Measurements from ENCODE around the gene UQCRC2.
A peak's percentile ranks its signal among the peaks of the same experiment; 100 is the strongest.
"Not testable (repeated sequence)": the region's sequence is repeated elsewhere in the genome, so short reads cannot be mapped to it uniquely, and the experiment has no call there.

The UQCRC2 gene

GRCh38 chr16:21996923-21997696, 43.9 kb downstream of the UQCRC2 start:
- Histone ChIP-seq H3K27me3 (ENCODE audit: control insufficient read depth, insufficient read depth, low read length) (no peaks in the 10 kb centered on the region), H3K4me3 (ENCODE audit: low read length) (no peak overlapping the region), H3K9me3 (ENCODE audit: control insufficient read depth, insufficient read depth, low read length) (no peaks in the 10 kb centered on the region), H3K4me1 (ENCODE audit: control insufficient read depth, insufficient read depth, low read length) (no peaks in the 10 kb centered on the region), H3K36me3 (ENCODE audit: control insufficient read depth, insufficient read depth, low read length) (no peaks in the 10 kb centered on the region), H3K27ac (ENCODE audit: low read length) (no peak overlapping the region)
- WGBS (ENCODE audit: insufficient coverage, insufficient read length) = no CpG with 5 or more reads among the region's 9 CpGs
- no peak for DNase-seq (ENCODE audit: low read depth, low spot score)

- no peak for DNase-seq (ENCODE audit: low read depth, low spot score)
- WGBS (ENCODE audit: insufficient coverage, insufficient read length) = no CpG with 5 or more reads among the region's 7 CpGs
- no peak overlapping the region for H3K27ac ChIP-seq (ENCODE audit: low read length)
- no peaks in the 10 kb centered on the region for H3K36me3 ChIP-seq (ENCODE audit: control insufficient read depth, insufficient read depth, low read length)
- no peaks in the 10 kb centered on the region for H3K9me3 ChIP-seq (ENCODE audit: control insufficient read depth, insufficient read depth, low read length)
- H3K4me1 ChIP-seq (ENCODE audit: control insufficient read depth, insufficient read depth, low read length) = no peaks in the 10 kb centered on the region
- H3K4me3 ChIP-seq (ENCODE audit: low read length) = no peak overlapping the region
- no peaks in the 10 kb centered on the region for H3K27me3 ChIP-seq (ENCODE audit: control insufficient read depth, insufficient read depth, low read length)
These were observed 44.7 kb downstream of the UQCRC2 start for GRCh38 chr16:21997697-21998480.

GRCh38 chr16:22001591-22001990, 48.4 kb downstream of the UQCRC2 start:
- H3K9me3 ChIP-seq (ENCODE audit: control insufficient read depth, insufficient read depth, low read length) = no peaks in the 10 kb centered on the region
- DNase-seq (ENCODE audit: low read depth, low spot score) = no peak
- H3K4me1 ChIP-seq (ENCODE audit: control insufficient read depth, insufficient read depth, low read length) = no peaks in the 10 kb centered on the region

GRCh38 chr16:22002047-22002446, 48.9 kb downstream of the UQCRC2 start:
- not testable (repeated sequence) for H3K9me3 ChIP-seq (ENCODE audit: control insufficient read depth, insufficient read depth, low read length); H3K4me1 ChIP-seq (ENCODE audit: control insufficient read depth, insufficient read depth, low read length); H3K27ac ChIP-seq (ENCODE audit: low read length); H3K36me3 ChIP-seq (ENCODE audit: control insufficient read depth, insufficient read depth, low read length); H3K4me3 ChIP-seq (ENCODE audit: low read length); DNase-seq (ENCODE audit: low read depth, low spot score); H3K27me3 ChIP-seq (ENCODE audit: control insufficient read depth, insufficient read depth, low read length)
- WGBS (ENCODE audit: insufficient coverage, insufficient read length) = no CpG with 5 or more reads among the region's 1 CpG

More at GRCh38 chr16:22001591-22001990, 48.4 kb downstream of the UQCRC2 start:
- H3K27me3 ChIP-seq (ENCODE audit: control insufficient read depth, insufficient read depth, low read length) = no peaks in the 10 kb centered on the region
- no peaks in the 10 kb centered on the region for H3K36me3 ChIP-seq (ENCODE audit: control insufficient read depth, insufficient read depth, low read length)
- H3K27ac ChIP-seq (ENCODE audit: low read length) = no peak overlapping the region
- no peak overlapping the region for H3K4me3 ChIP-seq (ENCODE audit: low read length)
- WGBS (ENCODE audit: insufficient coverage, insufficient read length) = no CpG with 5 or more reads among the region's 1 CpG

- no peak overlapping the region for H3K4me3 ChIP-seq (ENCODE audit: low read length)
- H3K27ac ChIP-seq (ENCODE audit: low read length) = no peak overlapping the region
- no peaks in the 10 kb centered on the region for H3K9me3 ChIP-seq (ENCODE audit: control insufficient read depth, insufficient read depth, low read length)
- DNase-seq (ENCODE audit: low read depth, low spot score) = no peak
- no peaks in the 10 kb centered on the region; the same call in 1 of the 2 replicates for H3K4me1 ChIP-seq (ENCODE audit: control insufficient read depth, insufficient read depth, low read length)
- H3K27me3 ChIP-seq (ENCODE audit: control insufficient read depth, insufficient read depth, low read length) = no peaks in the 10 kb centered on the region
- WGBS (ENCODE audit: insufficient coverage, insufficient read length) = no CpG with 5 or more reads among the region's 4 CpGs
- H3K36me3 ChIP-seq (ENCODE audit: control insufficient read depth, insufficient read depth, low read length) = no peaks in the 10 kb centered on the region
These were observed 50.0 kb downstream of the UQCRC2 start for GRCh38 chr16:22003195-22003594.

- Histone ChIP-seq H3K36me3 (ENCODE audit: control insufficient read depth, insufficient read depth, low read length) (no peaks in the 10 kb centered on the region), H3K4me1 (ENCODE audit: control insufficient read depth, insufficient read depth, low read length) (no peaks in the 10 kb centered on the region; the same call in 1 of the 2 replicates), H3K9me3 (ENCODE audit: control insufficient read depth, insufficient read depth, low read length) (no peaks in the 10 kb centered on the region), H3K27me3 (ENCODE audit: control insufficient read depth, insufficient read depth, low read length) (no peaks in the 10 kb centered on the region), H3K4me3 (ENCODE audit: low read length) (no peak overlapping the region), H3K27ac (ENCODE audit: low read length) (no peak overlapping the region)
- no peak for DNase-seq (ENCODE audit: low read depth, low spot score)
- WGBS (ENCODE audit: insufficient coverage, insufficient read length) = no CpG with 5 or more reads among the region's 3 CpGs
These were observed 51.2 kb downstream of the UQCRC2 start for GRCh38 chr16:22004341-22004740.

- no peak for DNase-seq (ENCODE audit: low read depth, low spot score)
- no peaks in the 10 kb centered on the region for H3K27me3 ChIP-seq (ENCODE audit: control insufficient read depth, insufficient read depth, low read length)
- H3K4me3 ChIP-seq (ENCODE audit: low read length) = no peak overlapping the region
- H3K27ac ChIP-seq (ENCODE audit: low read length) = no peak overlapping the region
- no peaks in the 10 kb centered on the region for H3K36me3 ChIP-seq (ENCODE audit: control insufficient read depth, insufficient read depth, low read length)
- no peaks in the 10 kb centered on the region; the same call in 1 of the 2 replicates for H3K4me1 ChIP-seq (ENCODE audit: control insufficient read depth, insufficient read depth, low read length)
- H3K9me3 ChIP-seq (ENCODE audit: control insufficient read depth, insufficient read depth, low read length) = no peaks in the 10 kb centered on the region
- WGBS (ENCODE audit: insufficient coverage, insufficient read length) = no CpG with 5 or more reads among the region's 1 CpG
These were observed 52.6 kb downstream of the UQCRC2 start for GRCh38 chr16:22005746-22006145.

- H3K9me3 ChIP-seq (ENCODE audit: control insufficient read depth, insufficient read depth, low read length) = no peaks in the 10 kb centered on the region
- WGBS (ENCODE audit: insufficient coverage, insufficient read length) = no CpG with 5 or more reads among the region's 6 CpGs
- no peaks in the 10 kb centered on the region for H3K36me3 ChIP-seq (ENCODE audit: control insufficient read depth, insufficient read depth, low read length)
- H3K4me1 ChIP-seq (ENCODE audit: control insufficient read depth, insufficient read depth, low read length) = no peaks in the 10 kb centered on the region; the same call in 1 of the 2 replicates
- H3K27me3 ChIP-seq (ENCODE audit: control insufficient read depth, insufficient read depth, low read length) = no peaks in the 10 kb centered on the region
- DNase-seq (ENCODE audit: low read depth, low spot score) = no peak
- H3K4me3 ChIP-seq (ENCODE audit: low read length) = no peak overlapping the region
- H3K27ac ChIP-seq (ENCODE audit: low read length) = no peak overlapping the region
These were observed 53.5 kb downstream of the UQCRC2 start for GRCh38 chr16:22006636-22007035.

GRCh38 chr16:22007159-22007508, 54.0 kb downstream of the UQCRC2 start:
- Histone ChIP-seq H3K36me3 (ENCODE audit: control insufficient read depth, insufficient read depth, low read length) (no peaks in the 10 kb centered on the region), H3K4me1 (ENCODE audit: control insufficient read depth, insufficient read depth, low read length) (no peaks in the 10 kb centered on the region; the same call in 1 of the 2 replicates), H3K27me3 (ENCODE audit: control insufficient read depth, insufficient read depth, low read length) (no peaks in the 10 kb centered on the region), H3K4me3 (ENCODE audit: low read length) (peak overlapping the region; percentile 96; the same call in 1 of the 2 replicates), H3K27ac (ENCODE audit: low read length) (no peak overlapping the region), H3K9me3 (ENCODE audit: control insufficient read depth, insufficient read depth, low read length) (no peaks in the 10 kb centered on the region)
- no CpG with 5 or more reads among the region's 8 CpGs for WGBS (ENCODE audit: insufficient coverage, insufficient read length)
- DNase-seq (ENCODE audit: low read depth, low spot score) = no peak

- no peaks in the 10 kb centered on the region for H3K9me3 ChIP-seq (ENCODE audit: control insufficient read depth, insufficient read depth, low read length)
- H3K27ac ChIP-seq (ENCODE audit: low read length) = no peak within 1 kb of the TSS
- H3K36me3 ChIP-seq (ENCODE audit: control insufficient read depth, insufficient read depth, low read length) = no peaks in the 10 kb centered on the region
- H3K4me3 ChIP-seq (ENCODE audit: low read length) = peak within 1 kb of the TSS; percentile 96
- no CpG with 5 or more reads among the region's 78 CpGs for WGBS (ENCODE audit: insufficient coverage, insufficient read length)
- H3K27me3 ChIP-seq (ENCODE audit: control insufficient read depth, insufficient read depth, low read length) = no peaks in the 10 kb centered on the region
- no peaks in the 10 kb centered on the region; the same call in 1 of the 2 replicates for H3K4me1 ChIP-seq (ENCODE audit: control insufficient read depth, insufficient read depth, low read length)
- DNase-seq (ENCODE audit: low read depth, low spot score) = no peak
These were observed 54.5 kb downstream of the UQCRC2 start, which contains the start of gene MOSMO for GRCh38 chr16:22007509-22008214. Gene MOSMO, plus strand, starts transcription at chr16:22008111. Its CDS starts 191 bp downstream, at chr16:22008302.
